Common myeloid progenitor, CD34-positive (primary cell): ENCODE data around the gene UCMA.

ENCODE experiments used
- CTCF ChIA-PET: fragments of 350-600 bp; sonication (Branson Sonifier 250); formaldehyde crosslinking; loops from one replicate; lab custom pipeline; 2021; ENCODE audit warnings: antibody characterized with exemption; lab: Charles Lee
- POLR2A ChIA-PET: fragments of 350-600 bp; sonication (Branson Sonifier 250); formaldehyde crosslinking; loops from one replicate; lab custom pipeline; 2021; ENCODE audit warnings: antibody characterized with exemption; lab: Charles Lee
- DNase-seq, 3 donors: peaks; one replicate each; pipeline versions ENCODE4 v3.0.0 to v3.0.0-alpha.2; 2013
- H3K27ac ChIP-seq, 2 experiments: 1 replicate in 1 of 2; 2 replicates in 1 of 2; pipeline ENCODE4 v1.7.0; 2013; ENCODE audit warnings: inconsistent platforms in 2 of 2, low read length in 2 of 2, mild to moderate bottlenecking in 2 of 2, low read depth in 1 of 2, moderate library complexity in 1 of 2; ENCODE audit not compliant: severe bottlenecking in 2 of 2, insufficient read depth in 1 of 2, poor library complexity in 1 of 2
- H3K27me3 ChIP-seq, 5 experiments: replicated peaks in 2 of 5; 1 replicate in 3 of 5; 2 replicates in 2 of 5; pipeline versions ENCODE4 v1.6.1 to v1.7.0; 2013; ENCODE audit warnings: low read length in 4 of 5, mild to moderate bottlenecking in 2 of 5, moderate library complexity in 2 of 5, inconsistent platforms in 1 of 5; ENCODE audit not compliant: insufficient read depth in 5 of 5, control insufficient read depth in 4 of 5
- H3K36me3 ChIP-seq, 4 experiments: 1 replicate in 2 of 4; 2 replicates in 2 of 4; pipeline versions ENCODE4 v1.6.1 to v1.7.0; 2013; ENCODE audit warnings: low read length in 3 of 4, control low read depth in 1 of 4, mild to moderate bottlenecking in 1 of 4; ENCODE audit not compliant: control insufficient read depth in 4 of 4, insufficient read depth in 4 of 4
- H3K4me1 ChIP-seq, 4 experiments: 1 replicate in 3 of 4; 2 replicates in 1 of 4; pipeline versions ENCODE4 v1.6.1 to v1.7.1; 2013; ENCODE audit warnings: low read length in 3 of 4, mild to moderate bottlenecking in 3 of 4, control low read depth in 1 of 4, inconsistent platforms in 1 of 4, moderate library complexity in 1 of 4; ENCODE audit not compliant: control insufficient read depth in 4 of 4, insufficient read depth in 4 of 4; ENCODE audit errors: control extremely low read depth in 1 of 4
- H3K4me3 ChIP-seq, 7 experiments: 1 replicate in 4 of 7; 2 replicates in 3 of 7; pipeline versions ENCODE4 v1.5.1 to v1.7.0; 2013; ENCODE audit warnings: mild to moderate bottlenecking in 7 of 7, low read length in 6 of 7, moderate library complexity in 6 of 7, inconsistent platforms in 2 of 7, low read depth in 2 of 7, control low read depth in 1 of 7; ENCODE audit not compliant: insufficient read depth in 4 of 7, control insufficient read depth in 1 of 7; ENCODE audit errors: extremely low read depth in 1 of 7
- H3K9me3 ChIP-seq, 5 experiments: 1 replicate in 4 of 5; 2 replicates in 1 of 5; pipeline versions ENCODE4 v1.6.1 to v1.7.1; 2013; ENCODE audit warnings: low read length in 4 of 5, mild to moderate bottlenecking in 2 of 5, inconsistent platforms in 1 of 5, low read depth in 1 of 5, moderate library complexity in 1 of 5; ENCODE audit not compliant: control insufficient read depth in 4 of 5, insufficient read depth in 2 of 5; ENCODE audit errors: control extremely low read depth in 1 of 5
- WGBS: methylation state at CpG from one replicate; pipeline ENCODE4 v1.1.5; 2013; ENCODE audit not compliant: insufficient coverage; 5-methylcytosine and 5-hydroxymethylcytosine counted together

The UCMA gene

GRCh38 chr10:13270877-13271551, 36.8 kb upstream of the UCMA start:
- POLR2A ChIA-PET = no interaction called here
- Histone ChIP-seq H3K4me3 (no peak overlapping the region), H3K4me1 (no peaks in the 10 kb centered on the region), H3K36me3 (no peaks in the 10 kb centered on the region), H3K9me3 (no peaks in the 10 kb centered on the region), H3K27ac (no peak overlapping the region), H3K27me3 (no peaks in the 10 kb centered on the region)
- CTCF ChIA-PET = interaction anchor here (2.1 kb wide), 1 partner anchor 31 kb away, joined by 12 read pairs; the partner anchor contains the start of gene PHYH
- WGBS = 96% methylated on average over 5 of the region's 9 CpGs
- no peak for DNase-seq

DNA sequence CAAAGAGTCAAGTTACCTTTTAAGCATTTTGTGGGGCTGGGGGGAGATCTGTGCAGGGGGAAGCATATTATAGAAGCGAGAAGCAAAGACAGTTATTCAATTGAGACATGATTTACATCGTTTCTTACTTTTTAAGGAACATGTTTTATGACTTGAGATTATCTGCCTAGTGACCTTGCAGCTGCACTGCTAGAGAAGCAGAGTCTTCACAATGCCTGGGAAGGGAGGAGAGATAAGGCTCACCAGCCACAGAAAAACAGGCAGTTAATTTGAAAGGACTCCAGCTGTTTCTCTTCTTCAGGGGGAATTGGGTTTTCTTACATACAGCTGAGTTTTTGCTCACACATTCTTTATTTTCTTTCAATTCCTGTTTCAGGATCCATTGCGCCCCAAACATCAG, 34.7 kb upstream of the UCMA start:
- ChIA-PET CTCF (interaction anchor here (0.7 kb wide), 1 partner anchor 339 kb away, joined by 3 read pairs; no protein-coding TSS in a partner anchor), POLR2A (no interaction called here)
- Histone ChIP-seq H3K27ac (no peak overlapping the region), H3K9me3 (no peaks in the 10 kb centered on the region), H3K36me3 (no peaks in the 10 kb centered on the region), H3K4me3 (no peak overlapping the region), H3K27me3 (no peaks in the 10 kb centered on the region), H3K4me1 (no peaks in the 10 kb centered on the region)
- peak; percentile 38 to 81 (median 70) for DNase-seq
- WGBS = 50% methylated on average over 1 of the region's 3 CpGs

DNA sequence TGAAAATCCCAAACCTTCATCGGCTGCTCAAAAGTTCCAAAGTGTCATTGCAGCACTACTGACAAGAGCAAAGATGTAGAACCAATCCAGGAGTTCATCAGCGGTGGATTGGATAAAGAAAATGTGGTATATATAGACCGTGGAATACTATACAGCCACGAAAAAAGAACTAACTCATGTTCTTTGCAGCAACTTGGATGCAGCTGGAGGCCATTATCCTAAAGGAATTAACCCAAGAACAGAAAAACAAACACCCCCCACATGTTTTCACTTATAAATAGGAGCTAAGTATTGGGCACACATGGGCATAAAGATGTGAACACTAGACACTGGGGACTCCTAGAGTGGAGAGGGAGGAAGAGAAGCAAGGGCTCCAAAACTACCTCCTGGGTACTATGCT, 34.1 kb upstream of the UCMA start:
- H3K4me3 ChIP-seq = no peak overlapping the region
- no CpG with 5 or more reads among the region's 4 CpGs for WGBS
- H3K36me3 ChIP-seq = no peaks in the 10 kb centered on the region
- no peak for DNase-seq
- no peak overlapping the region for H3K27ac ChIP-seq
- H3K27me3 ChIP-seq = no peaks in the 10 kb centered on the region
- POLR2A ChIA-PET = no interaction called here
- CTCF ChIA-PET = no interaction called here
- H3K9me3 ChIP-seq = no peaks in the 10 kb centered on the region
- no peaks in the 10 kb centered on the region for H3K4me1 ChIP-seq

DNA sequence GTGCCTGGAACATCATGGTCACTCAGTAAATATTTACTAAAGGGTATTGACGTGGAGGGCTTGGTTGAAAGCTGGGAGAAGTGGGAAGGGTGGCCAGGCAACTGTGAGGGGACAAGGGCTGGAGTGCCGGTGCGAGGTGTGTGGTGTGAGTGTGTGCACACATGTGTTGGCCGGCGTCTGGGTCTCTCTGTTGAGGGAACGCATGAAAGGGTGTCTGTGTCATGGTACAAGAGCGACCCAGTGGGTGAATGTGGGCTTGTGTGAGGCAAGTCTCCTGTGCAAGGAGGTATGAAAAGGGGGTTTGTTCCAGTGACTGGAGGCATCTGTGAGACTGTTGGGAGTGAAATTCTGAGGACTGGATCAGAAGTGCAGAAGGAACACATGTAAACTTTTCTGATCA, 29.4 kb upstream of the UCMA start:
- H3K9me3 ChIP-seq = no peaks in the 10 kb centered on the region
- ChIA-PET CTCF (interaction anchor here (0.6 kb wide), 1 partner anchor 1893 kb away, joined by 3 read pairs; no protein-coding TSS in a partner anchor), POLR2A (interaction anchor here (0.5 kb wide), 1 partner anchor 40 kb away, joined by 3 read pairs; no protein-coding TSS in a partner anchor)
- DNase-seq = no peak
- H3K27me3 ChIP-seq = peaks cover 0 to 2% (median 0%) of the 10 kb centered on the region in 5 experiments
- H3K4me3 ChIP-seq = no peak overlapping the region
- no peaks in the 10 kb centered on the region for H3K4me1 ChIP-seq
- no peaks in the 10 kb centered on the region for H3K36me3 ChIP-seq
- WGBS = 93% methylated on average over 3 of the region's 7 CpGs
- no peak overlapping the region for H3K27ac ChIP-seq

DNA sequence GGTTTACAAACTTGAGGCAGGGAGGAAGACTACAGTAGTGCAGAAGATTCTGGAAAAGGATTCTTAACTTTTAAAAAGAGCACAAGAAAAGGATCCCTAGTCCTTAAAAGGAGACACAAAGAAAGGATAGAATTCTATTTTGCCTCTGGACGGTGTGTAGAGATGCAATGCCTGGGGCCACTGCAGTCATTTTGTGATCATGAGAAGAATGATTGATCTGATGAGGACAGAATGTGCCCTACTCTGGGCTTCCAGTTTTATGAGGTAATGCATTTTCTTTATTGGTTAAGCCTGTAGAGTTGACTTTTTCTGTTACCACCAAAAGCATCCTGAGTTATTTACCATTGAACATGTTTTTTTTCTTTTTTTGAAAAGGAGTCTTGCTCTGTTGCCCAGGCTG, 28.3 kb upstream of the UCMA start:
- H3K4me1 ChIP-seq = no peaks in the 10 kb centered on the region
- ChIA-PET POLR2A (no interaction called here), CTCF (no interaction called here)
- no peaks in the 10 kb centered on the region for H3K36me3 ChIP-seq
- H3K9me3 ChIP-seq = no peaks in the 10 kb centered on the region
- H3K27me3 ChIP-seq = peaks cover 0 to 2% (median 0%) of the 10 kb centered on the region in 5 experiments
- H3K4me3 ChIP-seq = no peak overlapping the region
- no peak for DNase-seq
- H3K27ac ChIP-seq = no peak overlapping the region
- 100% methylated on average over 1 of the region's 1 CpG for WGBS

GRCh38 chr10:13257621-13258140, 23.5 kb upstream of the UCMA start:
- Histone ChIP-seq H3K4me1 (no peaks in the 10 kb centered on the region), H3K27me3 (no peaks in the 10 kb centered on the region), H3K36me3 (no peaks in the 10 kb centered on the region), H3K4me3 (no peak overlapping the region), H3K9me3 (no peaks in the 10 kb centered on the region), H3K27ac (no peak overlapping the region)
- DNase-seq = no peak
- ChIA-PET CTCF (no interaction called here), POLR2A (no interaction called here)
- WGBS = 100% methylated on average over 1 of the region's 5 CpGs

DNA sequence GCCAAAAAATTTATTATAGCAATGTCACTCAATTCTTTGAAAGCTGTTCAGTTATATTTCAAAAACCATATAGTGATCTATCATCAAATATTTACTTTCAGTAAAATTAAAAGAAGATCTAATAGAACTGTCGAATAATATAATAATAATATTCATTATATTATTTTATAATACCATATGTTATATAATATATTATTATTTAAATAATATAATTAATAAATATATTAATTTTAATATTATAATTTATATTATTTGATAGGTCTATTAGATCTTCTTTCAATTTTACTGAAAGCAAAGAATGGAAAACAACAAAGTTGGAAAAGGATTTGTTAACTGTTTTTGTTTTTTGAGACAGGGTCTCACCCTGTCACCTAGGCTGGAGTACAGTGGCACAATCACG, 22.5 kb upstream of the UCMA start:
- ChIA-PET CTCF (no interaction called here), POLR2A (no interaction called here)
- Histone ChIP-seq H3K27ac (no peak overlapping the region), H3K9me3 (no peaks in the 10 kb centered on the region), H3K4me1 (peaks cover 0 to 4% (median 0%) of the 10 kb centered on the region in 4 experiments), H3K27me3 (no peaks in the 10 kb centered on the region), H3K36me3 (no peaks in the 10 kb centered on the region), H3K4me3 (no peak overlapping the region)
- 100% methylated on average over 1 of the region's 2 CpGs for WGBS
- no peak for DNase-seq
